CD1c-positive myeloid dendritic cell (primary cell): Measurements from ENCODE around the gene SBNO2.

Experiments used
- DNase-seq: peaks from one replicate; pipeline ENCODE4 v3.0.0-alpha.2; 2016; ENCODE audit errors: extremely low spot score

The SBNO2 gene

DNA sequence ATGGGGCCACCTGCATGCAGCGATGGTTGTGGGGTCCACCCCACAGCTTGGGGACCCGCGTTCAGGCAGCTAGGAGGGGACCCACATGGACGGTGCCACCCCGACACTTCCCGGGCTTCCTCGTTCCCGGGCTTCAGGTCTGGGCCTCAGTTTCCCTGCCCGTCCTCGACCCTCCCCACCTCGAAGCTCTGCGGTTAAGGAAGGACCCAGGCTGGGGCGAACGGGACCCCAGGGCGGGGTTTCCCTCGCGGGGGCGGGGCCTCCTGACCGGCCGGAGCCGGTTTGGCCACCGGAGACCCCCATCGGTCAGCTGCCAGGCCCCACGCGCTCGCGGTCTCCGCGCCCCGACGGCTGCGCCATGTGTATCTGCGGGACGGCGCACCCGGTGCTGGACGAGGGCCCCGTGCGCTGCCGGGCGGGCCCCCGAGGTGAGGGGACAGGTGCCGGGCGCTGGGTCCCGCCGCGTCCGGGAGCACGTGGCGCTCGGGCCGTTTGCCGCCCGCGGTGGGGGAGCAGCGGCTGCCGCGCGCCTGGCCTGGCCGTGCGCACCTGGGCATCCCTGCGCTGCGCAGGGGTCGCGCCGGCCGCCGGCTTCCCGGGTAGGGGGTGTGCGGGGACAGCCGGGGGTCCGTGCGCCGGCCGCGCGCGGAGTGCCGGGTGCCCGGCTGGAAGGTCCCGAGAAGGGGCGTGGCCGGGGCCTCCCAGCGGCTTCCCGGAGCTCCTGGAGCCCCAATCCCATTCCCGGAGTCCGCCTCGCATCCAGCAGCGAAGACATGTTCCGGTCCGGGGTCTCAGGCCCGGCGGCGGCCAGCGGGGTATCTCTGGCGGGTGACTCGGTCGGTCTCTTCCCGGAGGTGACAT, 102.9 kb downstream of the SBNO2 start:
- DNase-seq = no peak

DNA sequence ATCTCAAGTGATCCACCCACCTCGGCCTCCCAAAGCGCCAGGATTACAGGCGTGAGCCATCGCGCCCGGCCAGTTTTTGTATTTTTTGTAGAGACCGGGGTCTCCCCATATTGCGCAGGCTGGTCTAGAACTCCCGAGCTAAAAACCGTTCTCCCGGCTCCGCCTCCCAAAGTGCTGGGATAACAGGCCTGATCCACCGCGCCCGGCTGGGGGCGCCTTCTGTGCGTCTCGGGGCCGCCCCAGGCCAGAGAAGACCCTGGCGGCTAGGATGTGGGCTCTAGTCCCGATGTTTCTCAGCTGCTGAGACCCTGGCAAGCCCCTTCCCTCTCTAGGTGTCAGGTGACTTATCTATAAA, 103.5 kb downstream of the SBNO2 start:
- DNase-seq = no peak

DNA sequence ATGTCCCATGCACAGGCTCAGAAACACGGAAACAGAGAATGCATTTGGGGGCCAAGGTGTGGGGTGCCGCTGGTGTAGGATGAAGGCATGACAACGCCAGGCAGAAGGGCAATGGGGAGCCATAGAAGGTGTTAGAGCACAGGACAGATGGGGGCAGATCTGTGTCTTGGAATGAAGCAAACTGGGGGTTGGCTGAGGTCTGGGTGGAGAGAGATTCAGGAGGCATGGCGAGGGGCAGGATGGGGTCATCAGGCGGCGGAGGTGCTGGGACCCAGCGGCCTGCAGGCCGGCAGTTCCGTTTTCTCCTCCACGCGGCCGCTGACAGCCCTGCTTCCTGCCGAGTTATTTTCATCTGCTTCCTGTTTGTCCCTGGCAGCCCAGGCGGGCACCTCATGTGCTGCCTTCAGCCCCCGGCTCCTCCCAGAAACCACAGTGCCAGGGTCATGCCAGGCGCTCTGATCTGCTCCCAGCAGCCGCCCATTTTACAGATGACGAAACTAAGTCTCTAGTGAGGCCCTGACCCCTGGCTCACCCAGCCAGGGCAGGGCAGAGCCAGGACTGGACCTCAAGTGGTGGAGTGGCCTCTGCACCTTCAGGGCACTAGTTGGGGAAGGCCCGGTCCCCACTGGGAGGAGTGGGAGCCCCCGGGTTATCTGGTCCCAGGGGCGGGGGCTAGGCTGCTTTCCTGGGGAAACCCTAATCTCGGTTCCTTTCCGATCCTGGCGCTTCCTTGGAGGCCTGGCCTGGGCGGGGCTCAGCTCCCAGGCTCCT, 104.9 kb downstream of the SBNO2 start:
- DNase-seq = peak; percentile 93

DNA sequence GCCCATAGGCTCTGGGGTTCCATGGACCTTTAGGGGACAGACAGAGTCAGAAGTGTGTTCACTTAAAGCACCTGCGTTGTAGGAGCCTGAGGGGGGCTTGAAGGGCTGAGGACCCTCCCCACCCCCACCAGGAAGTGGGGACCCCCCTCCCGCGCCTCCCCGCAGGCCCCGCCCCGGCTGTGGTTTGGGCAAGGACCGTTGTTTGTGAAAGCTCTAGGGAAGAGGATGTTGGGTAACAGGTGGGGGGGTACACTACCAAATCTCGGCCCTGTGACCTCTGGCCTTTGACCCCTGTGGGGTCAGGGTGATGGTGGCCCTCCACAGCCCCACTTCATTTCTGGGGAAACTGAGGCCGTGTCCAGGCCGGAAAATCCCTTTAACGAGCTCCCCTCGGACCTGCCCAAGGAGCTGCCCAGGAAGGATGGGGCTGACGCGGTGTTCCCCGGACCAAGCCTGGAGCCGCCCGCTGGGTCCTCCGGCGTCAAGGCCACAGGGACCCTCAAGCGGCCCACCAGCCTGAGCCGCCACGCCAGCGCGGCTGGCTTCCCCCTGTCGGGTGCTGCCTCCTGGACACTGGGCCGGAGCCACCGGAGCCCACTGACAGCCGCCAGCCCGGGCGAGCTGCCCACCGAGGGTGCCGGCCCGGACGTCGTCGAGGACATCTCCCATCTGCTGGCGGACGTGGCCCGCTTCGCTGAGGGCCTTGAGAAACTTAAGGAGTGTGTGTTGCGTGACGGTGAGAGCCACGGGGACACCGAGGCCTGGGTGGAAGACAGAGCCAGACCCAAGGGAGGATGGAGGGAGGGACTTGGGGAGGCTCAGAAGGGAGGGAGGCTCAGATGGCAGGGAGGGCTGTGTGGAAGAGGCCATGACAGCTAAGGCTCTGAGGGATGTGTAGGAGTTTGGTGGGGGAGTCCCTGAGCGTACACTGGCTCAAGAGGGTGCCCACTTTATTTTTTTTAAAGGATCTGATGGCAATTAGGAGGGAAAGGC, 105.8 kb downstream of the SBNO2 start:
- DNase-seq = peak; percentile 71

DNA sequence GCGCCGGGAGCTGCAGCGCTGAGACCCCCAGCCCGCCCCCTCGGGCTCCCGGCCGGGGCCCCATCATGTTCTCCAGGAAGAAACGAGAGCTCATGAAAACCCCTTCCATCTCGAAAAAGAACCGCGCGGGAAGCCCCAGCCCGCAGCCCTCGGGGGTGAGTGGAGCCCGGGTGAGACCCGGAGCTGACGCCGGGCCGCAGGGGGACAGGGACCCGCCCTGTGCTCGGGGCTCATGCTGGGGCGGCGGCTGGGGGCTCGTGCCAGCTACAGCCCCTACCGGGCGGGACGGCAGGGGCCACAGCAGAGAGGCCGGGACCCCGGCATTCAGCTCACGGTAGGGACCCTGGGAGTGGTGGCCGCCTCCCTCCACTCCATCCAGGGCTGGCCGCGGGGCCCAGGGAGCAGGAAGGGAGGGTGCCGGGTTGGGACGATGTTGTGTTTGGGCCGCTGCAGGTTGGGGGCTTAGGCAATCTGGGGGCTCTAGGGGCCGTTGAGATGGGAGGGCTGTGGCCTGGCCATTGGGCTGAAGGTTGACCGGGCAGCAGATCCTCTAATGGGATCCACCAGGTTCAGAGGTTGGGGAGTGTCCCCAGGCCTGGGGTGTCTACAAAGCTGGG, 106.6 kb downstream of the SBNO2 start:
- DNase-seq = no peak

DNA sequence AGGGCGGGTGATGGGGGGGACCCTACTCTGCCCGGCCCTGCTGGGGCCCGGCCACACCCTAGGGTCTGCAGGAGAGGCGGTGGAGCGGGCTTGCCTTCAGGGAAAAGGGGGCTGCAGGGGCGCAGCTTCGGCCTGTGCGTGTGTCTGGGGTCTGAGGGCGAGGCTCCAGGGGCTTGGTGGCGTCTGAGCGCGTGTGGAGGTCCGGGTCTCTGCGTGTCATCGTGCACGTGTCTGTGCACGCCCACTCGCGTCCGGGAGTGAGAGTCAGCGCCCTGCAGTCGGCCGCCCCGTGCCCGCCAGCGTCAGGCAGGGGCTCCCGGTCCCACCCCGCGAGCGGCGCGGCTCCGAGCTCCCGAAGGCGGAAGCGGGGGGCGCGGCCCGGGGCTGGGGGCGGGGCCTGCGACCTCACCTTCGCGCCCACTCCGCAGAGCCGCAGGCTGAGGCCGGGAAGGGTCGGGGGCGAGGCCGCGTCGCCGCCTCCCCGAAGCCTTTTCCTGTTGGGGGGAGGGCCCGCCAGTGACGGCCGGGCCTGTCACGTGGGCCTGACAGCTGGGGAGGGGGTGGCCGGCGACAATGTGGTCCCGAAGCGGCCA, 107.2 kb downstream of the SBNO2 start, which contains the start of gene ARHGAP45:
ARHGAP45 (plus strand) TSS at position 420 of the 593 bp plus-strand sequence. CDS start 239 bp downstream, outside the sequence.
- DNase-seq = peak; percentile 90

DNA sequence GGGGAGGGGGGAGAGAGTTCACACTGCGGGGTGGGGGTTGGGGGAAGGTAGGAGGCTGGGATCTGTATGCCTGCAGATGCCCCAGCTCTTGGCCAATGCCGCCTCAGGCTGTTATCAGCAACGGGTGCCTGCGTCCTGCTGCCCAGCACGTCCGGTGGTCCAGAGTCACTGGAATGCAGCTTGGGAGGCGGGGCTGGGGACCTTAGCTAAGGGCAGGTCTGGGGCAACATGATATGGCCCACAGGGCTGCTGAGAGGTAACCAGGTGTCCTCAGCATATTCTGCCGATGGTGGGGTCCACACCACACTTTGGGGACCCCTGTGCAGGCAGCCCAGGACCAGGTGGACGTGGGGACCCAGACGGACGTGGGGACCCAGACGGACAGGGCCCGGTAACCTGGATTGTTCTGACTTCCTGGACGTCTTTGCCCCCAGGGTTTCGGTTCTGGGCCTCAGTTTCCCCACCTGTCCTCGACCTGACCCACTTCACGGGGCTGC, 107.8 kb downstream of the SBNO2 start:
- DNase-seq = no peak

DNA sequence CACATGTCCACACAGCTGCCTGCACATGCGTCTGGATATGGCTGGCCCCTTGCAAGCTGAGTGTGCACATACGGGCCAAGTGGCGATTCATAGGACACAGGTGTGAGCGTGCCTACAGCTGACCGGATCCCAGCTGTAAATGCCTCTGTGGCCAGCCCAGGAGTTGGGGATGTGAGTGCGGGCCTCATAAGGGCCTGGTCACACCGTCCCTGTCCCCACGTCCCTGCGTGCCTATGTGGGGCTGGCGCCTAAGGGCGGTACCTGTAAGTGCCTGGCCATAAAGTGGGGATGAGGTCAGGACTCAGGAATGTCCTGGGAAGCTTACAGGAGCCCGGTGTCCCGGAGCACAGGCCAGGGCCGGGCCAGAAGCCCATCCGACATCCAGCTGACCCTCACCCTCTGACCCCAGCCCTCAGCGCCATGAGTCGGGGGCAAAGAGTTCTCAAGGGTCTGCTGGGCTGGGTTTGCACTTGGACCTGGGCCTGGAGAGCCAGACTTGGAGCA, 108.4 kb downstream of the SBNO2 start:
- no peak for DNase-seq

DNA sequence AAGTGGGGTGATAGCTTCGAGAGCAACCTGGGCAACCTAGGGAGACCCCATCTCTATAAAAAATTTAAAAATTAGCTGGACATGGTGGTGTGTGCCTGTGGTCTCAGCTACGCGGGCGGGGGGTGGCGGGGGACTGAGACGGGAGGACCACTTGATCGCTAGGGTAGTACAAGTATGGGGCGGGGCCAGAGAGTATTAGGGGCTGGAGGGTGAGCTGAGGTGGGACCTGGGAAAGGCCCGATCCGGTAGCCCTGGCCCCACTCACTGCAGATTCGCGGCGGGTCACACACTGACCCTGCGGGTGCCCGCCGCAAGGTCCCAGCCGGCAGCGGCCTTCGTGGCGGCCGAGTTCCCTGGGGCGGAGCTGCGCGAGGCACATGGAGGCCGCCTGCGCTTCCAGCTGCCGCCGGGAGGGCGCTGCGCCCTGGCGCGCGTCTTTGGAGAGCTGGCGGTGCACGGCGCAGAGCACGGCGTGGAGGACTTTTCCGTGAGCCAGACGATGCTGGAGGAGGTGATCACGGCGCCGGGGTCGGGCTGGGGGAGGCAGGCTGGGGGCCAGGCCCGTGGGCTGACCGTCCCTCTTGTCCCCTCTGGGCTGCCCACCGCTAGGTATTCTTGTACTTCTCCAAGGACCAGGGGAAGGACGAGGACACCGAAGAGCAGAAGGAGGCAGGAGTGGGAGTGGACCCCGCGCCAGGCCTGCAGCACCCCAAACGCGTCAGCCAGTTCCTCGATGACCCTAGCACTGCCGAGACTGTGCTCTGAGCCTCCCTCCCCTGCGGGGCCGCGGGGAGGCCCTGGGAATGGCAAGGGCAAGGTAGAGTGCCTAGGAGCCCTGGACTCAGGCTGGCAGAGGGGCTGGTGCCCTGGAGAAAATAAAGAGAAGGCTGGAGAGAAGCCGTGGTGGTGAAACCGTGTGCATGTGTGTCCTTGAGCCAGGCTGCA, 109.1 kb downstream of the SBNO2 start:
- DNase-seq = peak; percentile 83

DNA sequence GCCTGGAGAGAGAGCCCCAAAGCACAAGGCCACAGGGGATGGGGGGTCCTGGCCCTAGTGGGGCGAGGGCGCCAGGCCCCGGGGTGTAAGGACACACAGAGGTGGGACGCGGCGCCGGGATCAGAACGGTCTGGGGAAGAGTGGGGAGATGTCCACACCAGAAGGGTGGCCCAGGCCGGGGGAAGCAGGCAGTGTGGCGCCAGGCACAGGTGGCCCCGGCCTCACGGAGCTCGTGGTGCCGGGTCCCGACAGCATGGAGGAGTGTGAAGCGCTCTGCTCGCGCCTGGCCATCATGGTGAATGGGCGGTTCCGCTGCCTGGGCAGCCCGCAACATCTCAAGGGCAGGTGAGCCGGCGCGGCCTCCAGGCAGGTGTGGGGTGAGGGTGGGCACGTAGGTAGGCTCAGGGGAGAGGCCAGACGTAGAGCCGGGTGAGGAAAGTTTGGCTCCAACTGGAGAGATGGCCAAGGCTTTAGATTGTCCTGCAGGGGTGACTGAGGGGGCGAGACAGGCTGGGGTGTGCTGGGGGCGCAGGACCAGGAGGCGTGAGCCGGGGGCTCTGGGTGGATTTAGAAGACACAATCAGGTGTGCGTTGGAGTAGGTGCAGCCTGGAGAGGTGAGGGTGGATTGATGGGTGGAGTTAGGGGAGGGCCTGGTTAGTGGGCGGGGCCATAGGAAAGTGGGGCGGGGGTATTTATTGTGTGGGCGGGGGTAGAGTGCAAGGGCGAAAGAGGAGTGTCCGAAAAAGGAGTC, 110.0 kb downstream of the SBNO2 start:
- DNase-seq = no peak

DNA sequence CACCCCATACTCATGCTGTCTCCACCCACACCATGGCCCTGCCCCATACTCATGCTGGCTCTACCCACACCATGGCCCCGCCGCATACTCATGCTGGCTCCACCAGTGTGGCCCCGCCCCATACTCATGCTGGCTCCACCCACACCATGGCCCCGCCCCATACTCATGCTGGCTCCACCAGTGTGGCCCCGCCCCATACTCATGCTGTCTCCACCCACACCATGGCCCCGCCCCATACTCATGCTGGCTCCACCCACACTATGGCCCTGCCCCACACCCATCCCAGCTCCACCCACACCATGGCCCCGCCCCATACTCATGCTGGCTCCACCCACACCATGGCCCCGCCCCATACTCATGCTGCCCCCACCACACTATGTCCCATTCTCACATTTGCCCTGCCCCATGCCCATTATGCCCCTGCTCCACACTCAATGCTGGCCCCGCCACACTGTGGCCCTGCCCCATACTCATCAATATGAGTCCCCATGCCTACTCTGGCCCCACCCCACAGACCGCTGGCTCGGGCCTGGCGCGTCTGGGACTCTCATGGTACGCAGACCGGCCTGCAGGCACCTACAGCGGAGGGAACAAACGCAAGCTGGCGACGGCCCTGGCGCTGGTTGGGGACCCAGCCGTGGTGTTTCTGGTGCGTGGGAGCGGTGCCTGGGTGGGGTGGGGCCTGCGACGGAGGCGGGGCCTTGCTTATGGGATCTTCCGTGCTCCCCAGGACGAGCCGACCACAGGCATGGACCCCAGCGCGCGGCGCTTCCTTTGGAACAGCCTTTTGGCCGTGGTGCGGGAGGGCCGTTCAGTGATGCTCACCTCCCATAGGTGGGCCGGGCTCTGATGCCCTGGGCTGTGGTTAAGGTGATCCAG, 110.8 kb downstream of the SBNO2 start:
- DNase-seq = peak; percentile 75

DNA sequence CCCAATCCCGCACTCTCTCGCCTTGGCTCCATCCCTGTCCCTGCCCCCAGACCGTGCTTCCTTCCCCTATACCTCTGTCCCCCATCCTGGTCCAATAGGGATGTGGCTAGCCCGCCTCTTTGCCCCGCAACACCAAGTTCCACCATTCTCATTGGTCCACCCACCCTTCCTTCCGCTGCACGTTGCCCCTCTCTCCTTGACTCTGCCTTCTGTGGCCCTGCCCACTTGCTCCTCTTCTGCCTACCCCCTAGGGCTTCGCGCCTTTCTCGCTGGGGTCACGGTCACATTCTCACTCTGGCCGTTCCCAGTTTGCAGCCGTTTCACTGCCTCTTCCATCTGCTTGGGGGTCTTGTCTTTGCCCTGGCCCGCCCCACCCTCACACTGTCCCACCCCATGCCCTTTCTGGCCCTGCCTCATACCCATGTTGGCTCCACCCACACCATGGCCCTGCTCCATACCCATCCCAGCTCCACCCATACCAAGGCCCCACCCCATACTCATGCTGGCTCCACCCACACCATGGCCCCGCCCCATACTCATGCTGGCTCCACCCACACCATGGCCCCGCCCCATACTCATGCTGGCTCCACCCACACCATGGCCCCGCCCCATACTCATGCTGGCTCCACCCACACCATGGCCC, 111.6 kb downstream of the SBNO2 start:
- no peak for DNase-seq

DNA sequence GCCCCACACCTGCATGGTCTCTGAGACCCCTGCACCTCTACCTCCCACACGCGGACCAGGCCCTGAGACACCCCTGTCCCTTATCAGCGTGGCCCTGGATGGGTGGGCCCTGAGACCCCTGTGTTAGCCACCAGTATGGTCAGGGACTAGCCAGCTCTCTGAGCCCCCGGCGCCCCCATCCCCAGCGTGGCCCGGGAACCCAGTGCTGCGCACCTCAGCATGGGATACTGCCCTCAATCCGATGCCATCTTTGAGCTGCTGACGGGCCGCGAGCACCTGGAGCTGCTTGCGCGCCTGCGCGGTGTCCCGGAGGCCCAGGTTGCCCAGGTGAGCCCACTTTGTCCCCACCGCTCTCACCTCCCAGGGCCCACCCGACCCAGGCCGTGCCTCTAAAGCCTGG, 112.1 kb downstream of the SBNO2 start:
- DNase-seq = no peak

DNA sequence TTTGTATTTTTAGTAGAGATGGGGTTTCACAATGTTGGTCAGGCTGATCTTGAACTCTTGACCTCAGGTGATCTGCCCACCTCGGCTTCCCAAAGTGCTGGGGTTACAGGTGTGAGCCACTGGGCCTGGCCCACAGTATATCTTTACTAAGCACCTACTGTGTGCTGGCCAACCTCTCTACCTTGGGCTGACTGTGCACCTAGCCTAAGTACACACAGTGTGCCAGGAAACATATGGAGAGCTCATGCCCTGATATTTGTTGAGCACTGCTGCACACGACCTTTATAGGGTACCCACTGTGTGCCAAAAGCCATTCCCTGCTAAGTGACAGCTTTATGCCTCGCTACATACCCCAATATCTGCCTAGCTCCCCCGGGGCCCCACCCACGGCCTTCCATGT, 113.4 kb downstream of the SBNO2 start:
- no peak for DNase-seq

DNA sequence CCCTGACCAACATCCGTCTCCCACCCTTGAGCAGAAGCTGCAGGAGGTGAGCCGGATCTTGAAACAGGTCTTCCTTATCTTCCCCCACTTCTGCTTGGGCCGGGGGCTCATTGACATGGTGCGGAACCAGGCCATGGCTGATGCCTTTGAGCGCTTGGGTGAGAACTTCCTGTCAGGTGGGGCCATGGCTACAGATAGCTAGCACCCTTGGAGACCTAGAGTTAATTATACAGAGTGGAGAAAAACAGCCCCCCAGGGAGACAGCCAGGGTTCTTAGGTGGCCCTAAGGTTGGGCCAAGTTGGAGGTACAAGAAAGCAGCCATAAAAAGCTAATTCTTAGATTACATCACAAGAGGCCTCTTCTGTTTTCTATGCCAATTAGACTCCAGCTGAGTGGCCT, 116.0 kb downstream of the SBNO2 start:
- no peak for DNase-seq
